ENCODE results near the gene MUC3A. TPM values are rescaled to one million over a fixed set of nuclear protein-coding genes. Genes with fewer than 3 reads are reported as not detected.
"Not testable (repeated sequence)": the region's sequence is repeated elsewhere in the genome, so short reads cannot be mapped to it uniquely, and the experiment has no call there.

MUC3A gene
- polyA plus RNA-seq, 1 experiment: not detected

- ChIA-PET POLR2A (no interaction called here), CTCF (interaction anchor here (0.5 to 0.6 kb wide), 2 partner anchors 383 to 770 kb away, joined by 3 to 8 read pairs; no protein-coding TSS in a partner anchor)
Observed at GRCh38 chr7:100908512-100908911, 40.8 kb upstream of the MUC3A start.

GRCh38 chr7:100910443-100910842, 38.9 kb upstream of the MUC3A start:
- H3K27ac ChIP-seq (ENCODE audit: low read depth, low read length); DNase-seq (ENCODE audit: low read depth, low spot score); H3K4me3 ChIP-seq (ENCODE audit: low read depth, low read length); H3K9me3 ChIP-seq (ENCODE audit: control insufficient read depth, insufficient read depth, low read length); POLR2A ChIA-PET; H3K27me3 ChIP-seq (ENCODE audit: control insufficient read depth, insufficient read depth, low read length): not testable (repeated sequence)
- CTCF ChIA-PET: interaction anchor here (0.7 kb wide), 1 partner anchor 202 kb away, joined by 6 read pairs; no protein-coding TSS in a partner anchor

More at GRCh38 chr7:100908512-100908911, 40.8 kb upstream of the MUC3A start:
- no peak for DNase-seq (ENCODE audit: low read depth, low spot score)
- H3K27ac ChIP-seq (ENCODE audit: low read depth, low read length): no peak overlapping the region
- no peak overlapping the region for H3K4me3 ChIP-seq (ENCODE audit: low read depth, low read length)
- no peaks in the 10 kb centered on the region; the same call in 1 of the 2 replicates for H3K9me3 ChIP-seq (ENCODE audit: control insufficient read depth, insufficient read depth, low read length)
- H3K27me3 ChIP-seq (ENCODE audit: control insufficient read depth, insufficient read depth, low read length): no peaks in the 10 kb centered on the region
- TF ChIP-seq CTCF (IDR thresholded peaks at IDR 0.05; ENCODE audit: low read depth, low read length): no peak

GRCh38 chr7:100911484-100911883, 37.9 kb upstream of the MUC3A start:
- H3K4me3 ChIP-seq (ENCODE audit: low read depth, low read length): no peak overlapping the region
- H3K9me3 ChIP-seq (ENCODE audit: control insufficient read depth, insufficient read depth, low read length): no peaks in the 10 kb centered on the region; the same call in 1 of the 2 replicates
- H3K27me3 ChIP-seq (ENCODE audit: control insufficient read depth, insufficient read depth, low read length): no peaks in the 10 kb centered on the region
- H3K27ac ChIP-seq (ENCODE audit: low read depth, low read length): no peak overlapping the region
- TF ChIP-seq CTCF (IDR thresholded peaks at IDR 0.05; ENCODE audit: low read depth, low read length): no peak
- DNase-seq (ENCODE audit: low read depth, low spot score): no peak
- POLR2A ChIA-PET: no interaction called here
- CTCF ChIA-PET: no interaction called here

- Histone ChIP-seq H3K9me3 (ENCODE audit: control insufficient read depth, insufficient read depth, low read length) (no peaks in the 10 kb centered on the region), H3K4me3 (ENCODE audit: low read depth, low read length) (no peak overlapping the region), H3K27ac (ENCODE audit: low read depth, low read length) (no peak overlapping the region), H3K27me3 (ENCODE audit: control insufficient read depth, insufficient read depth, low read length) (peaks cover 2% of the 10 kb centered on the region)
- ChIA-PET POLR2A (no interaction called here), CTCF (no interaction called here)
- no peak for DNase-seq (ENCODE audit: low read depth, low spot score)
- no peak for TF ChIP-seq CTCF (IDR thresholded peaks at IDR 0.05; ENCODE audit: low read depth, low read length)
Observed at GRCh38 chr7:100914208-100914878, 35.0 kb upstream of the MUC3A start.

GRCh38 chr7:100914879-100915447, 34.4 kb upstream of the MUC3A start:
- CTCF ChIA-PET: no interaction called here
- DNase-seq (ENCODE audit: low read depth, low spot score): no peak

GRCh38 chr7:100919335-100919734, 30.0 kb upstream of the MUC3A start:
- DNase-seq (ENCODE audit: low read depth, low spot score); H3K27ac ChIP-seq (ENCODE audit: low read depth, low read length); H3K9me3 ChIP-seq (ENCODE audit: control insufficient read depth, insufficient read depth, low read length); CTCF ChIA-PET; POLR2A ChIA-PET; H3K4me3 ChIP-seq (ENCODE audit: low read depth, low read length): not testable (repeated sequence)
- peaks cover 12% of the 10 kb centered on the region for H3K27me3 ChIP-seq (ENCODE audit: control insufficient read depth, insufficient read depth, low read length)

More at GRCh38 chr7:100914879-100915447, 34.4 kb upstream of the MUC3A start:
- no peaks in the 10 kb centered on the region for H3K9me3 ChIP-seq (ENCODE audit: control insufficient read depth, insufficient read depth, low read length)
- H3K27ac ChIP-seq (ENCODE audit: low read depth, low read length): no peak overlapping the region
- POLR2A ChIA-PET: no interaction called here
- no peak for TF ChIP-seq CTCF (IDR thresholded peaks at IDR 0.05; ENCODE audit: low read depth, low read length)
- peaks cover 2% of the 10 kb centered on the region for H3K27me3 ChIP-seq (ENCODE audit: control insufficient read depth, insufficient read depth, low read length)
- no peak overlapping the region for H3K4me3 ChIP-seq (ENCODE audit: low read depth, low read length)

GRCh38 chr7:100919779-100920437, 29.4 kb upstream of the MUC3A start:
- H3K9me3 ChIP-seq (ENCODE audit: control insufficient read depth, insufficient read depth, low read length); DNase-seq (ENCODE audit: low read depth, low spot score); H3K27ac ChIP-seq (ENCODE audit: low read depth, low read length); H3K4me3 ChIP-seq (ENCODE audit: low read depth, low read length); POLR2A ChIA-PET; CTCF ChIA-PET: not testable (repeated sequence)
- H3K27me3 ChIP-seq (ENCODE audit: control insufficient read depth, insufficient read depth, low read length): peaks cover 12% of the 10 kb centered on the region
